ENCODE results near the gene CDK15. TPM values are rescaled to one million over a fixed set of nuclear protein-coding genes. Genes with fewer than 3 reads are reported as not detected.

Gene CDK15
- total RNA-seq (2022; extraction: Qiagen RNA extraction; ENCODE audit: low read depth), result not detected in 5 replicates

DNA sequence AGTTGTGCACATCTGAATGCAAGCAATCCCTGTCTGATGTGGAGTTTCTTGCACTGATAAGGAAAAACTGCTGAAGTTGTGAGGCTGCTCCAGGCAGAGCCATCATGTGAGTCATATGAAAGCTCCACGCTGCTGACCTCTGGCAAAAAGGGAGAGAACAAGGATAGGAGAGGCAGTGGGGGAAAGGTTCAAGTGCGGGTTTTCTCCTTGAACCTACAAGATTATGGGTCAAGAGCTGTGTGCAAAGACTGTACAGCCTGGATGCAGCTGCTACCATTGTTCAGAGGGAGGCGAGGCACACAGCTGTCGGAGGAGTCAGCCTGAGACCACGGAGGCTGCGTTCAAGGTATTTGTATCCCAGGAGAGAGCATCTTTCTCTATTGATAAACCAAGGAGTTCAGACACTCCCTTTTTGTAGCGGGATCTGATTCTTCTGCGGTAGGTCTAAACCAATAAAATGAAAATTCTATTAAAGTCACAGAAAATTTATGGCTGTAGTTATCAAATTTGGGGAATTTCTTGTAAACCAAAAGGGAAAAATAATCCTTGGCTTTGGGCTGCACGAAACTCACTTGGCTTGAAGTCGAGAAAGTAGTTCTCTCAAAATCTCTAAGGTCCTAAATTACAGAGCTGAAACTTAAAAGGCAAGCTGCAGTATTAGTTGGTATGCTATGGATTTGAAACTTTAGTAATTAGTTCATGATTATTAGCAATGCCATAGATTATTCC lies at the start of gene CDK15:
Gene CDK15, plus strand, starts transcription at position 96 of the 729 bp plus-strand sequence. Its CDS starts 128 bp downstream, at position 224.

GRCh38 chr2:201780674-201781493 lies 25.5 kb upstream of the CDK15 start, which contains the start of gene ALS2:
Gene ALS2 (minus strand): TSS chr2:201780933. CDS start chr2:201768885, 12,048 bp downstream.

Other genes with a start within 250 kb of the CDK15 start
- gene TMEM237, start 163.0 kb upstream of the CDK15 start, total RNA-seq (2022; extraction: Qiagen RNA extraction; ENCODE audit: low read depth), result 18.4 to 23.4 TPM (median 21.1 TPM) in 5 replicates
- 0.08 TPM in 2 of 5 replicates, not detected in the others for gene MPP4, start 107.9 kb upstream of the CDK15 start, total RNA-seq (2022; extraction: Qiagen RNA extraction; ENCODE audit: low read depth)
- gene ALS2, start 25.6 kb upstream of the CDK15 start, total RNA-seq (2022; extraction: Qiagen RNA extraction; ENCODE audit: low read depth), result 11.9 to 14.0 TPM (median 12.6 TPM) in 5 replicates
- 5.9 to 8.4 TPM (median 7.4 TPM) in 5 replicates for gene FZD7, start 227.3 kb downstream of the CDK15 start, total RNA-seq (2022; extraction: Qiagen RNA extraction; ENCODE audit: low read depth)

Data from A549 treated with DMSO at 1 μM for 4 hours (cell line).